ENCODE measurements around the gene SPATA12. TPM values are rescaled to one million over a fixed set of nuclear protein-coding genes. Genes with fewer than 3 reads are reported as not detected.

SPATA12 gene
- total RNA-seq, 1 donor from 2014 or later: not detected

DNA sequence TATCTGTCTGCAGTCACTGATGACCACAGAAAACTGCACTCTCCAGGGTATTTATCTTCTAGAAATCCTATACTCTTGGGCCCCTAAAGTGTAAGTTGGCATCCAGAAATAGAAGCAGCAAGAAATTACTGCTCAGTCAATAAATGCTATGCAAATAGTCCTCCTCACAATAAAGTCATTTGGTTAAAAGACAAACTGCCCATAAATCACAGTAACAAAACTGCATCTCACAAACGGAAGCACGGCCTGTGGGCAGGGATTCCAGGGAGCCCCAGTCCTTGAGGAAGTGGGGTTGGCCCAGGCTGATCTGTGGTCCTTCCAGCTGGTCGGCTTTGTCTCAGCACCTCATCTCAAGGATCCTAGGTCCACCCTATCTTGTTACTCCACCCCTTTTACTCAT is 29.7 kb upstream of the SPATA12 start:
- Histone ChIP-seq H3K79me2 (ENCODE audit: insufficient read depth, low read length) (no peaks in the 10 kb centered on the region), H3K4me1 (ENCODE audit: insufficient read depth, low read length) (no peaks in the 10 kb centered on the region), H2AFZ (ENCODE audit: low read depth, low read length) (no peak overlapping the region), H3K27me3 (ENCODE audit: insufficient read depth, low read length) (no peaks in the 10 kb centered on the region), H3K27ac (ENCODE audit: low read depth, low read length) (no peak overlapping the region), H3K9ac (ENCODE audit: low read length) (no peak overlapping the region), H4K20me1 (ENCODE audit: insufficient read depth, low read length) (no peaks in the 10 kb centered on the region), H3K9me3 (ENCODE audit: insufficient read depth, low read depth, low read length) (no peaks in the 10 kb centered on the region), H3K36me3 (ENCODE audit: insufficient read depth, low read length) (no peaks in the 10 kb centered on the region), H3K4me2 (ENCODE audit: low read length) (no peak overlapping the region), H3K4me3 (ENCODE audit: insufficient read depth, low read depth, low read length) (no peak overlapping the region)
- FAIRE-seq (no peak), DNase-seq (ENCODE audit: low read depth) (no peak)
- Mint-ChIP-seq H3K9me3 (ENCODE audit: unreplicated experiment) (no peaks in the 10 kb centered on the region), H3K4me3 (ENCODE audit: unreplicated experiment) (no peak overlapping the region), H3K27ac (ENCODE audit: unreplicated experiment) (no peak overlapping the region), H3K27me3 (ENCODE audit: low read depth, unreplicated experiment) (no peaks in the 10 kb centered on the region), H3K36me3 (ENCODE audit: low read depth, unreplicated experiment) (peaks cover 2% of the 10 kb centered on the region), H3K4me1 (ENCODE audit: low read depth, unreplicated experiment) (no peaks in the 10 kb centered on the region)
- TF ChIP-seq, protein P1, sequence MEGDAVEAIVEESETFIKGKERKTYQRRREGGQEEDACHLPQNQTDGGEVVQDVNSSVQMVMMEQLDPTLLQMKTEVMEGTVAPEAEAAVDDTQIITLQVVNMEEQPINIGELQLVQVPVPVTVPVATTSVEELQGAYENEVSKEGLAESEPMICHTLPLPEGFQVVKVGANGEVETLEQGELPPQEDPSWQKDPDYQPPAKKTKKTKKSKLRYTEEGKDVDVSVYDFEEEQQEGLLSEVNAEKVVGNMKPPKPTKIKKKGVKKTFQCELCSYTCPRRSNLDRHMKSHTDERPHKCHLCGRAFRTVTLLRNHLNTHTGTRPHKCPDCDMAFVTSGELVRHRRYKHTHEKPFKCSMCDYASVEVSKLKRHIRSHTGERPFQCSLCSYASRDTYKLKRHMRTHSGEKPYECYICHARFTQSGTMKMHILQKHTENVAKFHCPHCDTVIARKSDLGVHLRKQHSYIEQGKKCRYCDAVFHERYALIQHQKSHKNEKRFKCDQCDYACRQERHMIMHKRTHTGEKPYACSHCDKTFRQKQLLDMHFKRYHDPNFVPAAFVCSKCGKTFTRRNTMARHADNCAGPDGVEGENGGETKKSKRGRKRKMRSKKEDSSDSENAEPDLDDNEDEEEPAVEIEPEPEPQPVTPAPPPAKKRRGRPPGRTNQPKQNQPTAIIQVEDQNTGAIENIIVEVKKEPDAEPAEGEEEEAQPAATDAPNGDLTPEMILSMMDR (IDR thresholded peaks at IDR 0.05; ENCODE audit: insufficient read depth, low read depth, low read length): no peak
- no peak for TF ChIP-seq EZH2 (IDR thresholded peaks at IDR 0.05; ENCODE audit: insufficient read depth, low read length)

DNA sequence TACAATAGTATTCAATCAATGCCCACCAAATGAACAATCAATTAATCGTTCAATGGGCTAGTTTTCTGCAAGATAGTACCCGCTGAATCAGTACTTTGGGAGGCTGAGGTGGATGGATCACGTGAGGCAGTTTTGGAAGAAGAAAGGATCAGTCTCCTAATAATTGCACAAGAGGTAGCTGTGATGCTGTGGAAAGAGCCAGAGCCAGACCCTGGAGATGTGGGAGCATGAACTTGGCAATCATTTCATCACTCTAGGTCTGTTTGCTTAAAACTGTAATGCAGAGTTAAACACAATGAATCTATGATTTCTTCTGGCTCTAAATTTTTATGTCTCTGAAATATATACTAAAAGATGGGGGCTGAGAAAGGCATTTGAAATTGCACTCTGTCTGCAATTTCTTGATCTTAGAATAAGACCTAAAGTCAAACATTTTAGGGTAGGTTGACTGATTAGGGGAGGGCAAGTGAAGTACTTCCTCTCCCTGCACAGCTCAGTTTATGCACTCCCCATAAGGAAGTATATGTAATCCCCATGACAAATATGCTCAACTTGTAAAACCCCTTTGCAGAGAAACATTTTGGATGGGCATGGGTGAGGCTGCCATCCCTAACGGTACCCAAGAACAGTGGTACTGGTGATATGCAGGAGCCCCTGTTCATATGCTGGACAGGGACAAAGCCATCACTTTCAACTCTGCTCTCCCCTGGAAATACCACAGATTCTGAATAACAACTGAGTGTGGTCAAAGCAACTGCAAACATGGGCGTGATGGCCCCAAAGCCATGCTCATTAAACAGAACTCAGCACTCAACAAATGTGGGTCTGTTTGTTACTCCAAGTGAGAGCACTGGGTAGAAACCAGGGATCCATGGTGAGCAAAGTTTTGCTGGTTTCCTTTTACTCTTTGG is 28.6 kb upstream of the SPATA12 start:
- Mint-ChIP-seq H3K9me3 (ENCODE audit: unreplicated experiment) (no peaks in the 10 kb centered on the region), H3K36me3 (ENCODE audit: low read depth, unreplicated experiment) (peaks cover 2% of the 10 kb centered on the region), H3K4me3 (ENCODE audit: unreplicated experiment) (no peak overlapping the region), H3K4me1 (ENCODE audit: low read depth, unreplicated experiment) (no peaks in the 10 kb centered on the region), H3K27ac (ENCODE audit: unreplicated experiment) (no peak overlapping the region), H3K27me3 (ENCODE audit: low read depth, unreplicated experiment) (no peaks in the 10 kb centered on the region)
- Histone ChIP-seq H3K79me2 (ENCODE audit: insufficient read depth, low read length) (no peaks in the 10 kb centered on the region), H3K36me3 (ENCODE audit: insufficient read depth, low read length) (no peaks in the 10 kb centered on the region), H2AFZ (ENCODE audit: low read depth, low read length) (no peak overlapping the region), H3K27ac (ENCODE audit: low read depth, low read length) (no peak overlapping the region), H3K4me1 (ENCODE audit: insufficient read depth, low read length) (no peaks in the 10 kb centered on the region), H3K27me3 (ENCODE audit: insufficient read depth, low read length) (no peaks in the 10 kb centered on the region), H3K4me3 (ENCODE audit: insufficient read depth, low read depth, low read length) (no peak overlapping the region), H4K20me1 (ENCODE audit: insufficient read depth, low read length) (no peaks in the 10 kb centered on the region), H3K9me3 (ENCODE audit: insufficient read depth, low read depth, low read length) (no peaks in the 10 kb centered on the region), H3K4me2 (ENCODE audit: low read length) (no peak overlapping the region), H3K9ac (ENCODE audit: low read length) (no peak overlapping the region)
- DNase-seq (ENCODE audit: low read depth) (no peak), FAIRE-seq (no peak)
- TF ChIP-seq EZH2 (IDR thresholded peaks at IDR 0.05; ENCODE audit: insufficient read depth, low read length): no peak
- TF ChIP-seq, protein P1 (IDR thresholded peaks at IDR 0.05; ENCODE audit: insufficient read depth, low read depth, low read length): no peak

DNA sequence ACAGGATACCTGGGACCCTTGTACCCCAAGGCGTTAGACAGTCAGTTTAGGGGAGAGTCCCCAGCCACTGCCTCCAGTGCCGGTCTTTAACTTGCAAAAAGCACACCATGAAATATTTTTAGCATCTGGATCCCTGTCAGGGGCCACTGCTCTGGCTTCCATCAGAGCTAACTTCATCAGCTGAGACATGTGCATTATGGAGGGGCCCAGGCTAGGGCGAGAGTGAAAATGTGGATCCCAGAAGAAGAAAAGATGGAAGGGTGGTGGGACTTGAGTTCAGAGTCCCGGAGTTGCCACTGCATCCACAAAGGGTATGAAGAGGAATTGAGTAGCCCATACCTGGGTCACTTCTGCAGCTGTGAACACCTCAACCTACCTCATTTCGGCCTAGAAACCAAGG is 23.5 kb upstream of the SPATA12 start:
- peaks cover 3% of the 10 kb centered on the region for H3K36me3 Mint-ChIP-seq (ENCODE audit: low read depth, unreplicated experiment)
- H3K4me3 ChIP-seq (ENCODE audit: insufficient read depth, low read depth, low read length): no peak overlapping the region
- no peaks in the 10 kb centered on the region for H3K36me3 ChIP-seq (ENCODE audit: insufficient read depth, low read length)
- TF ChIP-seq EZH2 (IDR thresholded peaks at IDR 0.05; ENCODE audit: insufficient read depth, low read length): no peak
- TF ChIP-seq, protein P1 (IDR thresholded peaks at IDR 0.05; ENCODE audit: insufficient read depth, low read depth, low read length): no peak
- H3K4me1 ChIP-seq (ENCODE audit: insufficient read depth, low read length): no peaks in the 10 kb centered on the region
- peaks cover 6% of the 10 kb centered on the region for H3K27me3 Mint-ChIP-seq (ENCODE audit: low read depth, unreplicated experiment)
- H3K27me3 ChIP-seq (ENCODE audit: insufficient read depth, low read length): no peaks in the 10 kb centered on the region
- FAIRE-seq (no peak), DNase-seq (ENCODE audit: low read depth) (no peak)
- H4K20me1 ChIP-seq (ENCODE audit: insufficient read depth, low read length): peaks cover 9% of the 10 kb centered on the region
- H3K9me3 Mint-ChIP-seq (ENCODE audit: unreplicated experiment): no peaks in the 10 kb centered on the region
- no peak overlapping the region for H3K4me2 ChIP-seq (ENCODE audit: low read length)
- no peaks in the 10 kb centered on the region for H3K9me3 ChIP-seq (ENCODE audit: insufficient read depth, low read depth, low read length)
- H3K27ac Mint-ChIP-seq (ENCODE audit: unreplicated experiment): no peak overlapping the region
- no peak overlapping the region for H3K4me3 Mint-ChIP-seq (ENCODE audit: unreplicated experiment)
- H2AFZ ChIP-seq (ENCODE audit: low read depth, low read length): no peak overlapping the region
- no peak overlapping the region for H3K9ac ChIP-seq (ENCODE audit: low read length)
- no peaks in the 10 kb centered on the region for H3K79me2 ChIP-seq (ENCODE audit: insufficient read depth, low read length)
- H3K27ac ChIP-seq (ENCODE audit: low read depth, low read length): no peak overlapping the region
- no peaks in the 10 kb centered on the region for H3K4me1 Mint-ChIP-seq (ENCODE audit: low read depth, unreplicated experiment)

All from astrocyte (in vitro differentiated cells and primary cell).